Left renal pelvis (tissue), 4 donors: ENCODE results near the gene RTF2. TPM values are rescaled to one million over a fixed set of nuclear protein-coding genes. Genes with fewer than 3 reads are reported as not detected.

Source experiments
- DNase-seq, 4 donors: peaks; one replicate each; pipeline ENCODE4 v3.0.0-alpha.2; 2013; ENCODE audit warnings: low read depth in 4 of 4, low spot score in 3 of 4
- polyA plus RNA-seq, 4 donors: library from polyadenylated mRNA; unstranded; fragments of 120-200 nt; gene quantifications; one replicate each; pipeline ENCODE4 v1.2.1, GENCODE V29; 2013; ENCODE audit not compliant: insufficient read length in 4 of 4

RTF2 gene
- polyA plus RNA-seq, 4 donors, result 94.5 to 134 (median 129) TPM

- DNase-seq, result no peak
These were observed 31.0 kb upstream of the RTF2 start for GRCh38 chr20:56437196-56437960.

- DNase-seq, result no peak
These were observed 30.1 kb upstream of the RTF2 start for GRCh38 chr20:56438284-56438683.

- DNase-seq, result peak in 2 of 4 donors; percentile 12 to 29
These were observed 28.6 kb upstream of the RTF2 start for GRCh38 chr20:56439771-56440291.

GRCh38 chr20:56440346-56441007 lies 27.9 kb upstream of the RTF2 start:
- DNase-seq, result no peak

GRCh38 chr20:56442389-56443365 lies 25.8 kb upstream of the RTF2 start:
- no peak for DNase-seq

GRCh38 chr20:56443654-56444540 lies 24.5 kb upstream of the RTF2 start:
- DNase-seq, result peak in 1 of 4 donors; percentile 39

- no peak for DNase-seq
These were observed 23.3 kb upstream of the RTF2 start for GRCh38 chr20:56445130-56445529.

- DNase-seq, result no peak
These were observed 22.9 kb upstream of the RTF2 start for GRCh38 chr20:56445540-56445939.

- no peak for DNase-seq
These were observed 21.2 kb upstream of the RTF2 start for GRCh38 chr20:56447227-56447626.

GRCh38 chr20:56449459-56449858 lies 19.0 kb upstream of the RTF2 start:
- no peak for DNase-seq

- DNase-seq, result no peak
These were observed 17.2 kb upstream of the RTF2 start for GRCh38 chr20:56451056-56451765.

- DNase-seq, result no peak
These were observed 15.1 kb upstream of the RTF2 start for GRCh38 chr20:56453352-56453751.

GRCh38 chr20:56454754-56455153 lies 13.7 kb upstream of the RTF2 start:
- DNase-seq, result no peak

GRCh38 chr20:56458206-56458821 lies 10.1 kb upstream of the RTF2 start:
- no peak for DNase-seq

GRCh38 chr20:56460459-56460858 lies 8.0 kb upstream of the RTF2 start:
- DNase-seq, result no peak

GRCh38 chr20:56461576-56461975 lies 6.9 kb upstream of the RTF2 start:
- no peak for DNase-seq

GRCh38 chr20:56463428-56463827 lies 5.0 kb upstream of the RTF2 start:
- no peak for DNase-seq

GRCh38 chr20:56465997-56466396 lies 2.4 kb upstream of the RTF2 start:
- DNase-seq, result no peak

GRCh38 chr20:56467968-56468315 lies 485 bp upstream of the RTF2 start:
- DNase-seq, result no peak
